Panc1 (cell line): ENCODE data around the gene COL23A1. TPM values are rescaled to one million over a fixed set of nuclear protein-coding genes. Genes with fewer than 3 reads are reported as not detected.

Source experiments
- ATAC-seq: fragments of 200-7000 bp; cut with Tn5 transposase; 2 replicates; pipeline ENCODE4 v1.9.1; 2020; ENCODE audit warnings: mild to moderate bottlenecking, moderate library complexity
- BruUV-seq: library from RNA; stranded (reverse); fragments of 400-500 nt; replicated peaks from 2 replicates; lab custom pipeline; 2021; lab: Mats Ljungman, UMichigan
- CTCF ChIA-PET: fragments of 300-600 bp; sonication (Branson Sonifier 250); formaldehyde crosslinking; loops from one replicate; lab custom pipeline; 2022; ENCODE audit warnings: antibody characterized with exemption; lab: Charles Lee
- POLR2A ChIA-PET: fragments of 300-600 bp; sonication (Branson Sonifier 250); formaldehyde crosslinking; loops from one replicate; lab custom pipeline; 2022; ENCODE audit warnings: antibody characterized with exemption; lab: Charles Lee
- DNase-seq: peaks from one replicate; pipeline ENCODE4 v3.0.0-alpha.2; 2010; ENCODE audit warnings: low read depth, low spot score
- H3K27ac ChIP-seq: 2 replicates; pipeline ENCODE4 v1.5.1; 2011; ENCODE audit warnings: mild to moderate bottlenecking, low read length, inconsistent platforms
- H3K27me3 ChIP-seq: fragments of 200-500 bp; sonication (Bioruptor generic); 2 replicates; pipeline ENCODE4 v1.6.0; 2014; ENCODE audit warnings: low read length, inconsistent platforms; ENCODE audit not compliant: control insufficient read depth, insufficient read depth
- H3K36me3 ChIP-seq: fragments of 200-500 bp; sonication (Bioruptor generic); 2 replicates; pipeline ENCODE4 v1.5.1; 2014; ENCODE audit warnings: inconsistent platforms, mild to moderate bottlenecking, low read length, moderate library complexity; ENCODE audit not compliant: control insufficient read depth, insufficient read depth
- H3K4me1 ChIP-seq: 2 replicates; pipeline ENCODE4 v1.5.1; 2011; ENCODE audit warnings: inconsistent platforms, mild to moderate bottlenecking, low read length, moderate library complexity; ENCODE audit not compliant: control insufficient read depth, insufficient read depth
- H3K4me3 ChIP-seq, 2 experiments: 2 replicates each; pipeline ENCODE4 v1.5.1; 2011 to 2012; ENCODE audit warnings: low read depth in 2 of 2, low read length in 2 of 2, mild to moderate bottlenecking in 2 of 2, inconsistent platforms in 1 of 2, moderate library complexity in 1 of 2
- H3K9me3 ChIP-seq: fragments of 200-500 bp; sonication (Bioruptor generic); 2 replicates; pipeline ENCODE4 v1.5.1; 2014; ENCODE audit warnings: low read depth, mild to moderate bottlenecking, inconsistent platforms, low read length, moderate library complexity; ENCODE audit not compliant: control insufficient read depth, insufficient read depth
- CTCF ChIP-seq: fragments of 450-650 bp; IDR thresholded peaks from 2 replicates; pipeline ENCODE4 v1.5.1; 2017; ENCODE audit warnings: mild to moderate bottlenecking
- POLR2AphosphoS5 ChIP-seq: IDR thresholded peaks from 2 replicates; pipeline ENCODE4 v1.6.1; 2012; ENCODE audit warnings: mild to moderate bottlenecking, low read depth, low read length, moderate library complexity
- SIN3A ChIP-seq: IDR thresholded peaks from 2 replicates; pipeline ENCODE4 v1.6.1; 2012; ENCODE audit warnings: low read depth, mild to moderate bottlenecking, low read length, moderate library complexity, borderline replicate concordance; ENCODE audit not compliant: insufficient read depth
- TCF7L2 ChIP-seq: IDR thresholded peaks from 2 replicates; pipeline ENCODE4 v1.6.1; 2011; ENCODE audit warnings: mild to moderate bottlenecking, low read depth, low read length, inconsistent platforms
- in situ Hi-C: cut with HindIII; loops from 2 replicates; pipeline ENCODE4 v1.10.0; 2016; ENCODE audit warnings: low sequenced_read_pairs, low pct_unique_long_range_greater_than_20kb
- intact Hi-C: fragments of 100-400 bp; cut with micrococcal nuclease; formaldehyde crosslinking; loops from one replicate; pipeline ENCODE4 v1.10.0; 2022; ENCODE audit not compliant: unreplicated experiment
- total RNA-seq: library from RNA; stranded (reverse); gene quantifications from one replicate; pipeline ENCODE4 v1.2.1, GENCODE V29; 2021; ENCODE audit not compliant: unreplicated experiment
- TF ChIP-seq, protein P1 (sequence below), 2 experiments: IDR thresholded peaks; 2 replicates each; pipeline ENCODE4 v1.6.1; 2011 to 2012; ENCODE audit warnings: low read depth in 2 of 2, control low read depth in 1 of 2, low read length in 1 of 2, mild to moderate bottlenecking in 1 of 2, moderate library complexity in 1 of 2; ENCODE audit not compliant: insufficient read depth in 1 of 2

Gene COL23A1
- total RNA-seq, 1 experiment from 2014 or later, result 0.05 TPM

- TSS peak; percentile 94 for BruUV-seq
- H3K4me3 ChIP-seq, result peak overlapping the region; percentile 92 to 97
- intact Hi-C loops, result no loop called here
- H3K4me1 ChIP-seq, result peaks cover 35% of the 10 kb centered on the region
- POLR2A ChIA-PET, result interaction anchor here (0.6 to 0.8 kb wide), 2 partner anchors 49 to 54 kb away, joined by 3 read pairs; no protein-coding TSS in a partner anchor
- no peak for DNase-seq
- CTCF ChIA-PET, result no interaction called here
- peaks cover 24% of the 10 kb centered on the region for H3K36me3 ChIP-seq
- ATAC-seq, result peak; percentile 10
- H3K9me3 ChIP-seq, result no peaks in the 10 kb centered on the region
- TF ChIP-seq POLR2AphosphoS5 (no peak), CTCF (no peak), SIN3A (no peak), TCF7L2 (no peak)
- TF ChIP-seq, protein P1, sequence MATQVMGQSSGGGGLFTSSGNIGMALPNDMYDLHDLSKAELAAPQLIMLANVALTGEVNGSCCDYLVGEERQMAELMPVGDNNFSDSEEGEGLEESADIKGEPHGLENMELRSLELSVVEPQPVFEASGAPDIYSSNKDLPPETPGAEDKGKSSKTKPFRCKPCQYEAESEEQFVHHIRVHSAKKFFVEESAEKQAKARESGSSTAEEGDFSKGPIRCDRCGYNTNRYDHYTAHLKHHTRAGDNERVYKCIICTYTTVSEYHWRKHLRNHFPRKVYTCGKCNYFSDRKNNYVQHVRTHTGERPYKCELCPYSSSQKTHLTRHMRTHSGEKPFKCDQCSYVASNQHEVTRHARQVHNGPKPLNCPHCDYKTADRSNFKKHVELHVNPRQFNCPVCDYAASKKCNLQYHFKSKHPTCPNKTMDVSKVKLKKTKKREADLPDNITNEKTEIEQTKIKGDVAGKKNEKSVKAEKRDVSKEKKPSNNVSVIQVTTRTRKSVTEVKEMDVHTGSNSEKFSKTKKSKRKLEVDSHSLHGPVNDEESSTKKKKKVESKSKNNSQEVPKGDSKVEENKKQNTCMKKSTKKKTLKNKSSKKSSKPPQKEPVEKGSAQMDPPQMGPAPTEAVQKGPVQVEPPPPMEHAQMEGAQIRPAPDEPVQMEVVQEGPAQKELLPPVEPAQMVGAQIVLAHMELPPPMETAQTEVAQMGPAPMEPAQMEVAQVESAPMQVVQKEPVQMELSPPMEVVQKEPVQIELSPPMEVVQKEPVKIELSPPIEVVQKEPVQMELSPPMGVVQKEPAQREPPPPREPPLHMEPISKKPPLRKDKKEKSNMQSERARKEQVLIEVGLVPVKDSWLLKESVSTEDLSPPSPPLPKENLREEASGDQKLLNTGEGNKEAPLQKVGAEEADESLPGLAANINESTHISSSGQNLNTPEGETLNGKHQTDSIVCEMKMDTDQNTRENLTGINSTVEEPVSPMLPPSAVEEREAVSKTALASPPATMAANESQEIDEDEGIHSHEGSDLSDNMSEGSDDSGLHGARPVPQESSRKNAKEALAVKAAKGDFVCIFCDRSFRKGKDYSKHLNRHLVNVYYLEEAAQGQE (IDR thresholded peaks at IDR 0.05; ENCODE audit: insufficient read depth in 1 of 2, low read depth in 2 of 2, low read length in 1 of 2), result no peak
- in situ Hi-C loops, result no loop called here
- H3K27me3 ChIP-seq, result no peaks in the 10 kb centered on the region
- peak overlapping the region; percentile 91 for H3K27ac ChIP-seq
Observed at GRCh38 chr5:178203670-178204181, 386.5 kb downstream of the COL23A1 start.

DNA sequence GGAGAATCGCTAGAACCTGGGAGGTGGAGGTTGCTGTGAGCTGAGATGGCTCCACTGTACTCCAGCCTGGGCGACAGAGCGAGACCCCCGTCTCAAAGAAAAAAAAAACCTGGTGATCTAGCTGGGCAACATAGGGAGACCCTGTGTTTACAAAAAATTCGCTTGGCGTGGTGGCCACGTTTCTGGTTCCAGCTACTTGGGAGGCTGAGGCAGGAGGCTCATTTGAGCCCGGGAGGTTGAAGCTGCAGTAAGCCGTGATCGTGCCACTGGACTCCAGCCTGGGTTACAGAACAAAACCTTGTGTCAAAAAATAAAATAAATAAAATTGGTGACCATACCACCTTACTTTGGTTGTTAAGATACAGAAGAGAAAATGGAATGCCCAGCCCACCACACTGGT, 387.7 kb downstream of the COL23A1 start:
- ChIA-PET CTCF (interaction anchor here (0.6 kb wide), 1 partner anchor 657 kb away, joined by 3 read pairs; no protein-coding TSS in a partner anchor), POLR2A (no interaction called here)
- Histone ChIP-seq H3K9me3 (no peaks in the 10 kb centered on the region), H3K36me3 (peaks cover 19% of the 10 kb centered on the region), H3K27me3 (no peaks in the 10 kb centered on the region), H3K4me1 (peaks cover 23% of the 10 kb centered on the region), H3K27ac (no peak overlapping the region), H3K4me3 (no peak overlapping the region)
- TF ChIP-seq, protein P1 (IDR thresholded peaks at IDR 0.05; ENCODE audit: insufficient read depth in 1 of 2, low read depth in 2 of 2, low read length in 1 of 2), result no peak
- TF ChIP-seq POLR2AphosphoS5 (no peak), CTCF (no peak)
- no TSS peak for BruUV-seq
- ATAC-seq, result no peak
- in situ Hi-C loops (no loop called here), intact Hi-C loops (no loop called here)
- DNase-seq, result no peak
